ENCODE data around the gene MRPL22.

GRCh38 chr5:154972476-154973080, 31.7 kb downstream of the MRPL22 start:
- no peak for TF ChIP-seq KLF9 (tag by site-specific recombination; IDR thresholded peaks at IDR 0.05; ENCODE audit: low read depth)
- TF ChIP-seq CTCF (tag by site-specific recombination; IDR thresholded peaks at IDR 0.05), result peak; percentile 52; the same call in 1 of the 2 replicates

Measured in HEK293 (cell line).